Measurements from ENCODE around the gene KCMF1.
A peak's percentile ranks its signal among the peaks of the same experiment; 100 is the strongest.
"Not testable (repeated sequence)": the region's sequence is repeated elsewhere in the genome, so short reads cannot be mapped to it uniquely, and the experiment has no call there.

The KCMF1 gene

GRCh38 chr2:84942166-84942565 lies 28.8 kb upstream of the KCMF1 start:
- H3K36me3 ChIP-seq (ENCODE audit: control insufficient read depth, insufficient read depth, low read length), result no peaks in the 10 kb centered on the region
- H3K4me1 ChIP-seq (ENCODE audit: control insufficient read depth, insufficient read depth, low read length), result peaks cover 32% of the 10 kb centered on the region
- H3K27me3 ChIP-seq (ENCODE audit: control insufficient read depth, insufficient read depth, low read length), result no peaks in the 10 kb centered on the region
- H3K4me3 ChIP-seq (ENCODE audit: low read length), result no peak overlapping the region
- H3K9me3 ChIP-seq (ENCODE audit: control insufficient read depth, low read length), result no peaks in the 10 kb centered on the region
- no peak overlapping the region for H3K9ac ChIP-seq (ENCODE audit: low read length)

DNA sequence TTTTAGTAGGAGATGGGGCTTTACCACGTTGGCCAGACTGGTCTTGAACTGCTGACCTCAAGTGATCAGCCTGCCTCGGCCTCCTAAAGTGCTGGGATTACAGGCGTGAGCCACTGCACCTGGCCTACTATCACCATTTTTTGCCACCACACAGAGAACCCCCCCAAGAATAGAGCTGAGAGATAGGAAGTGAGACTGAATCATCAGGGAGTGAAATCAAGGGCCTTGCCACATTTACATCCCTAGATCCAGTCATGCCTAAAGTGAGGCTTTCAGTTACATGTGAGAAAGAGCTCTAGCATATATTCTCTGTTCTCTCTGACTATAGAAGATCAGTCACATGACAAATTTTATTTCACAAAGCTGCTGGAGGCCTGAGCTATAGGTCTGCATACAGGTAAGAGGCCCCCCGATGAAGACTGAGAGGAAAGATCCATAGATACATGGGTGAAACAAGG lies 28.0 kb upstream of the KCMF1 start:
- no peaks in the 10 kb centered on the region for H3K27me3 ChIP-seq (ENCODE audit: control insufficient read depth, insufficient read depth, low read length)
- no peaks in the 10 kb centered on the region for H3K36me3 ChIP-seq (ENCODE audit: control insufficient read depth, insufficient read depth, low read length)
- no peaks in the 10 kb centered on the region for H3K9me3 ChIP-seq (ENCODE audit: control insufficient read depth, low read length)
- H3K4me3 ChIP-seq (ENCODE audit: low read length), result no peak overlapping the region
- H3K9ac ChIP-seq (ENCODE audit: low read length), result no peak overlapping the region
- peaks cover 35% of the 10 kb centered on the region for H3K4me1 ChIP-seq (ENCODE audit: control insufficient read depth, insufficient read depth, low read length)

DNA sequence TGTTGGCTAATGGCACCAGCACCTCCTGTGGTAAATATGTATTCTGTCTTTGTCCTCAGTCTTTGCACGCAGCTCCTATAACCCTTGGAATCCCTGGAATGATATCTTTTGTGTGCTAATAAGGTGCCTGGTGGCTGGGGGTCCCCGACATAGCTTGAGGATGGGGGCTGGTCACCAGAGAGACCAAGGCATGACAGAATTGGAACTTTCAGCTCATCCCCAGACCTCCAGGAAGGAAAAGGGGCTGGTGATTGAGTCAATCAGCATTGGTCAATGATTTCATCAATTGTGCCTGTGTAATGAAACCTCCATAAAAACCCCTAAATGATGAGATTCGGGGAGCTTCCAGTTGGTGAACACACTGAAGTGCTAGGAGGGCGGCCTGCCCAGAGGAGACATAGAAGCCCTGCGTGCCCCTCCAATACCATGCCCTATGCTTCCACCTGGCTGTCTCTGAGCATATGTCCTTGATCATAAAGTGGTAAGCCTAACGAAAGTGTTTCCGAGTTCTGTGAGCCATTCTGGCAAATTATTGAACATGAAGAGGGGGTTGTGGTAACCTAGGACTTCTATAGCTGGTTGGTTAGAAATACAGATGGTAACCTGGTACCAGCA lies 26.6 kb upstream of the KCMF1 start:
- Histone ChIP-seq H3K4me1 (ENCODE audit: control insufficient read depth, insufficient read depth, low read length) (peaks cover 22% of the 10 kb centered on the region), H3K4me3 (ENCODE audit: low read length) (no peak overlapping the region), H3K9ac (ENCODE audit: low read length) (no peak overlapping the region), H3K27me3 (ENCODE audit: control insufficient read depth, insufficient read depth, low read length) (no peaks in the 10 kb centered on the region), H3K36me3 (ENCODE audit: control insufficient read depth, insufficient read depth, low read length) (no peaks in the 10 kb centered on the region), H3K9me3 (ENCODE audit: control insufficient read depth, low read length) (no peaks in the 10 kb centered on the region)

- H3K36me3 ChIP-seq (ENCODE audit: control insufficient read depth, insufficient read depth, low read length); H3K4me3 ChIP-seq (ENCODE audit: low read length); H3K27me3 ChIP-seq (ENCODE audit: control insufficient read depth, insufficient read depth, low read length); H3K9me3 ChIP-seq (ENCODE audit: control insufficient read depth, low read length): not testable (repeated sequence)
- Histone ChIP-seq H3K9ac (ENCODE audit: low read length) (peak overlapping the region; percentile 42), H3K4me1 (ENCODE audit: control insufficient read depth, insufficient read depth, low read length) (peaks cover 13% of the 10 kb centered on the region)
Measured at GRCh38 chr2:84945838-84946203, 25.1 kb upstream of the KCMF1 start.

DNA sequence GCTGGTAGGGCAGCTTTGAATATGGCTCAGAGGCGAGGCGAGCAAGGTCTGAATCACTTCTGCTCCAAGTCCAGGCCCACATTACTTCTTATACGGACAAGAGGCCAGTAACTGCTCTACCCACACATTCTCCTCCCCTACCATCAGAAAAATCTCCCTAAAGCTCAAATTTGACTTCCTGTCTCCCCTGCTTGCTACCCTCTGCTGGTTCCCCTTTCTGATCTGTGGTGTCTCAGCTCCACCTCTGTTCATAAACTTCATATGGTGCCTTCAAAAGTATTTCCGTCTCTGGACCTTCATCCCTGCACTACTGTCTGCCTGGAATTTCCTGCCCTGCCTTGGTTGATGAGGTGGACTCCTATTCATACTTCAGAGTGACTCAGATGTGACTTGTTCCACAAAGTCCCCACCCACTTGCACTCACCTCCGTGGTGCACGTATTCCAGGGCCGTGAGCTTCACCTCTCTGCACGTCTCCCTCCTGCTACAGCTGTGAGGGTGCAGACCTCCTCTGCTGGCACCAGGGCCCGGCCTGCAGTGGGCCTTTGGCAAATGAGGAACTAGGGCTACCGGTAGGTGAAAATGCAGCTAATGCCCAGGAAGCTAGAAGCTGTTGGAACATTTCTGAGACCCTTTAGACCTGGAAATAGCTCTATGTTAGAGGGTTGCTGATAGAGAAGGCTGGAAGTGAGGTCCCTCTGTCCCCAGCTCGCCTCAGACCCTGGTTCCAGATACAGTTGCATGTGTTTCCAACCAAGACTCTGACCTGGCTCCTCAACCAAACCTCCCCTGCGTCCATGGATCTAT lies 24.6 kb upstream of the KCMF1 start:
- Histone ChIP-seq H3K9me3 (ENCODE audit: control insufficient read depth, low read length) (no peaks in the 10 kb centered on the region), H3K36me3 (ENCODE audit: control insufficient read depth, insufficient read depth, low read length) (no peaks in the 10 kb centered on the region), H3K9ac (ENCODE audit: low read length) (peak overlapping the region; percentile 42), H3K4me3 (ENCODE audit: low read length) (no peak overlapping the region), H3K4me1 (ENCODE audit: control insufficient read depth, insufficient read depth, low read length) (peaks cover 13% of the 10 kb centered on the region), H3K27me3 (ENCODE audit: control insufficient read depth, insufficient read depth, low read length) (no peaks in the 10 kb centered on the region)

GRCh38 chr2:84947010-84947593 lies 23.9 kb upstream of the KCMF1 start:
- Histone ChIP-seq H3K9ac (ENCODE audit: low read length) (peak overlapping the region; percentile 42), H3K4me1 (ENCODE audit: control insufficient read depth, insufficient read depth, low read length) (peaks cover 13% of the 10 kb centered on the region), H3K27me3 (ENCODE audit: control insufficient read depth, insufficient read depth, low read length) (no peaks in the 10 kb centered on the region), H3K36me3 (ENCODE audit: control insufficient read depth, insufficient read depth, low read length) (no peaks in the 10 kb centered on the region), H3K9me3 (ENCODE audit: control insufficient read depth, low read length) (no peaks in the 10 kb centered on the region), H3K4me3 (ENCODE audit: low read length) (no peak overlapping the region)

- Histone ChIP-seq H3K4me1 (ENCODE audit: control insufficient read depth, insufficient read depth, low read length) (peaks cover 8% of the 10 kb centered on the region), H3K36me3 (ENCODE audit: control insufficient read depth, insufficient read depth, low read length) (no peaks in the 10 kb centered on the region), H3K9me3 (ENCODE audit: control insufficient read depth, low read length) (no peaks in the 10 kb centered on the region), H3K4me3 (ENCODE audit: low read length) (no peak overlapping the region), H3K27me3 (ENCODE audit: control insufficient read depth, insufficient read depth, low read length) (no peaks in the 10 kb centered on the region), H3K9ac (ENCODE audit: low read length) (no peak overlapping the region)
Measured at GRCh38 chr2:84953535-84953934, 17.4 kb upstream of the KCMF1 start.

DNA sequence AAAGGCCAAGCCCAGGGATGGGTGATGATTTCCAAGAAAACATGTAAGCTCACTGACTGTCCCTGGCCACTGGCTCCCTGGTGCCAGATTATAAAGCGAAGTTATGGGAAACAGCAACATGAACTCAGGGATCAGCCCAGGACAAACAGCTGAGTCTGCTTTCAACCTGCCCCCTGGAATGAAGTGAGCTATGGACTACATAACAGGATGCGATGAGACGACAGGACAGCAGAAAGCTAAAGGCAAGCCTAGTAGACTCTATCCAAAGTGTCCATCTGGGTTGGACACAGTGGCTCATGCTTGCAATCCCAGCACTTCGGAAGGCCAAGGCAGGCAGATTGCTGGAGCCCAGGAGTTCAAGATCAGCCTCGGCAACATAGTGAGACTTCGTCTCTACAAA lies 16.6 kb upstream of the KCMF1 start:
- H3K27me3 ChIP-seq (ENCODE audit: control insufficient read depth, insufficient read depth, low read length), result no peaks in the 10 kb centered on the region
- H3K9ac ChIP-seq (ENCODE audit: low read length), result no peak overlapping the region
- peaks cover 14% of the 10 kb centered on the region for H3K4me1 ChIP-seq (ENCODE audit: control insufficient read depth, insufficient read depth, low read length)
- H3K9me3 ChIP-seq (ENCODE audit: control insufficient read depth, low read length), result no peaks in the 10 kb centered on the region
- H3K4me3 ChIP-seq (ENCODE audit: low read length), result no peak overlapping the region
- no peaks in the 10 kb centered on the region for H3K36me3 ChIP-seq (ENCODE audit: control insufficient read depth, insufficient read depth, low read length)

GRCh38 chr2:84956334-84957297 lies 14.3 kb upstream of the KCMF1 start:
- Histone ChIP-seq H3K4me3 (ENCODE audit: low read length) (no peak overlapping the region), H3K9ac (ENCODE audit: low read length) (no peak overlapping the region), H3K9me3 (ENCODE audit: control insufficient read depth, low read length) (no peaks in the 10 kb centered on the region), H3K27me3 (ENCODE audit: control insufficient read depth, insufficient read depth, low read length) (no peaks in the 10 kb centered on the region), H3K36me3 (ENCODE audit: control insufficient read depth, insufficient read depth, low read length) (no peaks in the 10 kb centered on the region), H3K4me1 (ENCODE audit: control insufficient read depth, insufficient read depth, low read length) (peaks cover 21% of the 10 kb centered on the region)

- Histone ChIP-seq H3K9me3 (ENCODE audit: control insufficient read depth, low read length) (no peaks in the 10 kb centered on the region), H3K36me3 (ENCODE audit: control insufficient read depth, insufficient read depth, low read length) (no peaks in the 10 kb centered on the region), H3K4me3 (ENCODE audit: low read length) (no peak overlapping the region), H3K27me3 (ENCODE audit: control insufficient read depth, insufficient read depth, low read length) (no peaks in the 10 kb centered on the region), H3K4me1 (ENCODE audit: control insufficient read depth, insufficient read depth, low read length) (peaks cover 21% of the 10 kb centered on the region), H3K9ac (ENCODE audit: low read length) (peak overlapping the region; percentile 36)
Measured at GRCh38 chr2:84957771-84958134, 13.2 kb upstream of the KCMF1 start.

DNA sequence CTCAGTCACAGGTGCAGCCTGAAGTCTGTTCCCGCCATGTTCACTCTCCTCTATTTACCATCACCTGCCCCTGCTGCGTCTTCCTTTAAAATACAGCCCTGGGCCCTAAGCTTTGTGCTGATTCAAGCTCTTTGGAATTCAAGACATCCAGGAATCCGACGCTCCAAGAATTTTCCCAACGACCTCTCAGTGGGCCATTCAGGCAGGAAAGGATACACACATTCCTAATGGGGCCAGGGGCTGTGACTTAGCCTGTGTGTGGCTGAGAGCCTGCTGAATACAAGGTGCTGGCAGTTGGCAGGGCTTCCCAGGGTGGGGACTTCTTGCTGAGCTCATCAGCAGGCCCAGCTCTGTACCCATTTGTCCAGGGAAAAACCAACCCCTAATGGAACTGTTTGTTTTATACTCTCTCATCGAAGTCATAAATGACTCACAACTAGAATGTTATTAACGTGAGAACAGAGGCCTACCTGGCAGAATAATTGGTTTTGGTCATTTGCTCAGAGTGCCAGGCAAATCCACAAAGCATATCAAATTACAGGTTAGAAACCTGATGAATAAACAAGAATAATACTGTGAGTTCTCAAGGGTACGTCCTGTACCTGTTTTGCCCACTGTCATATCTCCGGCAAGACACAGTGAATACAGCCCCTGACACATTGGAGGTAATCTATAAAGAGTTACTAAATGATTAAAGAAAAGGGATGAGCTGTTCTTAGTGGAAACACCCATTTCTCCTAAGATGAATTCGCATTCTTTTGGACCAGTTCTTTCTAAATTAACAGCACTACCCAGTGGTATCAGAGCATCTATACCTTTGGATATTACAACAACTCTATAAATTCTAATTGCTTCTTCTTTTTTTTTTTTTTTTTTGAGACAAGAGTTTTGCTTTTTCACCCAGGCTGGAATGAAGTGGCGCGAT lies 12.6 kb upstream of the KCMF1 start:
- H3K4me1 ChIP-seq (ENCODE audit: control insufficient read depth, insufficient read depth, low read length), result peaks cover 21% of the 10 kb centered on the region
- H3K36me3 ChIP-seq (ENCODE audit: control insufficient read depth, insufficient read depth, low read length), result no peaks in the 10 kb centered on the region
- H3K9ac ChIP-seq (ENCODE audit: low read length), result peak overlapping the region; percentile 36
- no peak overlapping the region for H3K4me3 ChIP-seq (ENCODE audit: low read length)
- H3K27me3 ChIP-seq (ENCODE audit: control insufficient read depth, insufficient read depth, low read length), result no peaks in the 10 kb centered on the region
- no peaks in the 10 kb centered on the region for H3K9me3 ChIP-seq (ENCODE audit: control insufficient read depth, low read length)
